HG03571 (cell line): ENCODE data around the gene RBM20.

ENCODE experiments used
- ATAC-seq: cut with Tn5 transposase; IDR thresholded peaks from one replicate; pipeline ENCODE4 v1.9.1; 2021; ENCODE audit not compliant: unreplicated experiment

RBM20 gene

GRCh38 chr10:110671788-110672579, 27.8 kb downstream of the RBM20 start:
- peak; percentile 99 for ATAC-seq

GRCh38 chr10:110672580-110672919, 28.4 kb downstream of the RBM20 start:
- peak; percentile 18 for ATAC-seq

GRCh38 chr10:110676016-110676415, 31.9 kb downstream of the RBM20 start:
- no peak for ATAC-seq

- ATAC-seq = no peak
Observed at GRCh38 chr10:110679486-110680272, 35.5 kb downstream of the RBM20 start.

- ATAC-seq = no peak
Observed at GRCh38 chr10:110680273-110681020, 36.3 kb downstream of the RBM20 start.

GRCh38 chr10:110681023-110681681, 37.0 kb downstream of the RBM20 start:
- ATAC-seq = no peak

- ATAC-seq = no peak
Observed at GRCh38 chr10:110682348-110682747, 38.2 kb downstream of the RBM20 start.

- ATAC-seq = no peak
Observed at GRCh38 chr10:110684800-110685446, 40.8 kb downstream of the RBM20 start.

GRCh38 chr10:110686047-110686446, 41.9 kb downstream of the RBM20 start:
- no peak for ATAC-seq

- no peak for ATAC-seq
Observed at GRCh38 chr10:110686949-110687348, 42.8 kb downstream of the RBM20 start.

- no peak for ATAC-seq
Observed at GRCh38 chr10:110687400-110687799, 43.3 kb downstream of the RBM20 start.

- no peak for ATAC-seq
Observed at GRCh38 chr10:110691139-110691538, 47.0 kb downstream of the RBM20 start.

- no peak for ATAC-seq
Observed at GRCh38 chr10:110694263-110694662, 50.1 kb downstream of the RBM20 start.

GRCh38 chr10:110694820-110695538, 50.8 kb downstream of the RBM20 start:
- ATAC-seq = no peak

GRCh38 chr10:110695539-110695886, 51.4 kb downstream of the RBM20 start:
- no peak for ATAC-seq

- no peak for ATAC-seq
Observed at GRCh38 chr10:110696436-110696835, 52.3 kb downstream of the RBM20 start.

- no peak for ATAC-seq
Observed at GRCh38 chr10:110698340-110698739, 54.2 kb downstream of the RBM20 start.

GRCh38 chr10:110698782-110699201, 54.7 kb downstream of the RBM20 start:
- ATAC-seq = no peak

- no peak for ATAC-seq
Observed at GRCh38 chr10:110699859-110700468, 55.8 kb downstream of the RBM20 start.
